Endothelial cell of umbilical vein (primary cell): ENCODE data around the gene TMEM50B. TPM values are rescaled to one million over a fixed set of nuclear protein-coding genes. Genes with fewer than 3 reads are reported as not detected.
A peak's percentile ranks its signal among the peaks of the same experiment; 100 is the strongest.

Experiments
- BruUV-seq: library from RNA; stranded (reverse); fragments of 400-500 nt; replicated peaks from 2 replicates; lab custom pipeline; 2021; lab: Mats Ljungman, UMichigan
- CTCF ChIA-PET: fragments of 300-600, 350-600 bp; sonication (Branson Sonifier 250); formaldehyde crosslinking; loops from one replicate; lab custom pipeline; 2021; ENCODE audit warnings: antibody characterized with exemption, inconsistent platforms; lab: Charles Lee
- POLR2A ChIA-PET: fragments of 300-600, 350-600 bp; sonication (Branson Sonifier 250); formaldehyde crosslinking; loops from one replicate; lab custom pipeline; 2021; ENCODE audit warnings: antibody characterized with exemption, inconsistent platforms; lab: Charles Lee
- DNase-seq: peaks from one replicate; pipeline ENCODE4 v3.0.0-alpha.2; 2011; ENCODE audit warnings: low read depth, low spot score
- FAIRE-seq: peaks from 2 replicates; lab custom pipeline; 2011; peaks lifted over from hg19 to GRCh38; lab: Jason Lieb, UNC
- H2AFZ ChIP-seq: 2 replicates; pipeline ENCODE4 v1.6.0; 2012; ENCODE audit warnings: low read depth, low read length, control low read depth, inconsistent platforms
- H3K27ac ChIP-seq: 2 replicates; pipeline ENCODE4 v1.5.1; 2011; ENCODE audit warnings: low read depth, mild to moderate bottlenecking, control low read depth, low read length, moderate library complexity; ENCODE audit not compliant: insufficient read depth
- H3K27me3 ChIP-seq, 2 experiments: 2 replicates each; pipeline versions ENCODE4 v1.6.0 to v1.6.1; 2011; ENCODE audit warnings: low read length in 2 of 2, mixed read lengths in 1 of 2; ENCODE audit not compliant: control insufficient read depth in 2 of 2, insufficient read depth in 2 of 2
- H3K36me3 ChIP-seq, 2 experiments: 2 replicates in 1 of 2; 3 replicates in 1 of 2; pipeline ENCODE4 v1.5.1; 2011; ENCODE audit warnings: low read length in 2 of 2, mild to moderate bottlenecking in 1 of 2, moderate library complexity in 1 of 2; ENCODE audit not compliant: control insufficient read depth in 2 of 2, insufficient read depth in 2 of 2; ENCODE audit errors: extremely low read depth in 1 of 2
- H3K4me1 ChIP-seq: 3 replicates; pipeline ENCODE4 v1.5.1; 2011; ENCODE audit warnings: mild to moderate bottlenecking, low read length; ENCODE audit not compliant: control insufficient read depth, insufficient read depth; ENCODE audit errors: extremely low read depth
- H3K4me2 ChIP-seq: 2 replicates; pipeline ENCODE4 v1.6.1; 2011; ENCODE audit warnings: low read length, control low read depth, mixed read lengths; ENCODE audit not compliant: insufficient read depth
- H3K4me3 ChIP-seq, 3 experiments: fragments of 200-600 bp in 1 of 3; sonication (generic), shearing (Covaris generic) in 1 of 3; replicated peaks in 1 of 3; 2 replicates each; pipeline ENCODE4 v1.5.1; 2011 to 2016; ENCODE audit warnings: control low read depth in 3 of 3, low read length in 3 of 3, mild to moderate bottlenecking in 2 of 3, inconsistent platforms in 1 of 3, low read depth in 1 of 3, moderate library complexity in 1 of 3; ENCODE audit not compliant: insufficient read depth in 1 of 3
- H3K79me2 ChIP-seq: 2 replicates; pipeline ENCODE4 v1.6.0; 2012; ENCODE audit warnings: low read length, inconsistent platforms; ENCODE audit not compliant: control insufficient read depth, insufficient read depth
- H3K9ac ChIP-seq: replicated peaks from 2 replicates; pipeline ENCODE3; 2011; ENCODE audit warnings: low read length, control low read depth; ENCODE audit not compliant: insufficient read depth; ENCODE audit errors: extremely low read depth
- H3K9me1 ChIP-seq: replicated peaks from 3 replicates; pipeline ENCODE4 v1.6.0; 2011; ENCODE audit warnings: mild to moderate bottlenecking, low read length; ENCODE audit not compliant: control insufficient read depth, insufficient read depth; ENCODE audit errors: extremely low read depth
- H3K9me3 ChIP-seq: replicated peaks from 2 replicates; pipeline ENCODE4 v1.5.1; 2012; ENCODE audit warnings: low read length, inconsistent platforms; ENCODE audit not compliant: control insufficient read depth, insufficient read depth
- H4K20me1 ChIP-seq: replicated peaks from 2 replicates; pipeline ENCODE3; 2011; ENCODE audit warnings: mild to moderate bottlenecking, low read length; ENCODE audit not compliant: control insufficient read depth, insufficient read depth; ENCODE audit errors: extremely low read depth
- EZH2 ChIP-seq: IDR thresholded peaks from 2 replicates; pipeline ENCODE4 v1.6.1; 2012; ENCODE audit warnings: borderline replicate concordance, low read depth, mild to moderate bottlenecking, moderate library complexity, low read length, inconsistent platforms; ENCODE audit not compliant: severe bottlenecking
- FOS ChIP-seq: IDR thresholded peaks from 2 replicates; pipeline ENCODE4 v1.6.1; 2011; ENCODE audit warnings: mild to moderate bottlenecking, low read length, moderate library complexity, borderline replicate concordance; ENCODE audit not compliant: insufficient read depth
- POLR2A ChIP-seq: IDR thresholded peaks from 2 replicates; pipeline ENCODE4 v1.6.1; 2012; ENCODE audit warnings: low read depth, mild to moderate bottlenecking, control low read depth, low read length
- dilution Hi-C: fragments of 300-500 bp; cut with MboI; formaldehyde crosslinking; loops from one replicate; pipeline ENCODE4 v1.15.0; 2019; ENCODE audit warnings: low sequenced_read_pairs; ENCODE audit not compliant: extremely low pct_ligation_motif_present
- intact Hi-C: fragments of 100-400 bp; cut with micrococcal nuclease; formaldehyde crosslinking; loops from one replicate; pipeline ENCODE4 v1.10.0; 2022
- polyA plus RNA-seq, 4 experiments: library from polyadenylated mRNA; depleted of rRNA in 3 of 4; stranded (reverse) in 3 of 4; unstranded in 1 of 4; fragments of >200 nt; gene quantifications; 2 replicates each; pipeline versions ENCODE4 v1.2.1 to v1.2.3, GENCODE V29; 2011 to 2012; ENCODE audit warnings: missing spikeins in 1 of 4
- total RNA-seq: library from RNA; stranded (reverse); gene quantifications from 2 replicates; pipeline ENCODE4 v1.2.3, GENCODE V29; 2021
- TF ChIP-seq, protein P1 (sequence below): IDR thresholded peaks from 2 replicates; pipeline ENCODE4 v1.6.1; 2011; ENCODE audit not compliant: insufficient read depth, insufficient read length

The TMEM50B gene
- total and polyA plus RNA-seq, 2 donors (not counting 3 experiments of a cell fraction or from before 2014, with no cell fraction given) = 25.1 to 29.3 TPM

DNA sequence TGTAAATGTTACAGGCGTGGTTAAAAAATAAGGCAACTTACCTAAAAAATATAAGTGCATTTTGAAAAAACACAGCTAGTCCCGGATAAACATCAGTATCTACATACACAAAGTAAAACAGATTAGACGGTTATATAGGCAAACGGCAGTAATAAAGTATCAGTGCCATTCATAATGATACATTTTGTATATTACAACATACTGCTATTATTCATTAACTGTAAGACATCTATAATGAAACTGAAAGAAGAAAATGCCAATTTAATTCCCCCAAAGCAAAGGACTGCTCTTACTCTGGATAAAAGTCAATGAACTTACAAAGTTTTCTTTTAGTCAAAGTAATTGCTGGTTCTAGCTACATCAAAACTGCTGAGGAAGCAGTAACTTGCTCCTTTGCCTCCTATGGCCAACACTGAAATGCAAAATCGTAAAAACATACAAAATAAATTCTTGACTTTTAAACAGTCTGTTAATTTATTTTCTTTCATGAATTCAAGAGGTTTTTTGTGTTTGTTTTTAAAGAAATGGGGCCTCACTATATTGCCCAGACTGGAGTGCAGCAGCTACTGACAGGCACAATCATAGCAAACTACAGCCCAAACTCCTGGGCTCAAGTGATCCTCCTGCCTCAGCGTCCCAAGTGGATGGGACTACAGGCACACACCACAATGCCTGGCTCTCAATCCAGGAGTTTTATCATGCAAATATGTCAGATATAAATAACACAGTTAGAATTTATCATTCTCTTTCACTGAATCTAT is 23.9 kb downstream of the TMEM50B start:
- BruUV-seq = no TSS peak

DNA sequence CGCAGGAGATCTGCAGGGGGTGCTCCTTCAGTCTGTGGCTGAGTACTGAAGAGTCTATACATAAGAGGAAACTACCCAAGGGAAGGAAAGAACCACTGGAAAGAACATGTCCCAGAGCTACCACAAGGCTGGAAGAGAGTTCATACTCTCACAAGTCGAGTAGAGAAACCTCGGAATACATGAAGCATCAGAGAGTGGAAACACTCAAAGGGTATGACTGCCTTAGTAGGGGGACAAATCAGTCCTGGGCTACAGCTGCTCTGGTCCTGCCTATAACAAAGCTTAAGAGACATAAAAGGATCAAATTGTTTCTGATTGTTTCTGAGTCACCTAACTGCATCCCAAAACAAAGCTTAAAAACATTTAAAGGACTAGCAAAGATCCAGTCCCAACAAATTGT is 27.4 kb downstream of the TMEM50B start:
- Histone ChIP-seq H3K4me2 (no peak overlapping the region), H3K9me3 (no peaks in the 10 kb centered on the region), H3K9ac (no peak overlapping the region), H2AFZ (no peak overlapping the region), H3K79me2 (no peaks in the 10 kb centered on the region), H3K4me3 (no peak overlapping the region), H3K9me1 (no peaks in the 10 kb centered on the region), H3K4me1 (no peaks in the 10 kb centered on the region), H3K36me3 (peaks cover 0 to 4% of the 10 kb centered on the region in 2 experiments), H3K27ac (no peak overlapping the region), H4K20me1 (no peaks in the 10 kb centered on the region), H3K27me3 (no peaks in the 10 kb centered on the region)
- BruUV-seq = no TSS peak
- FAIRE-seq (peak; percentile 74), DNase-seq (no peak)
- POLR2A ChIA-PET = interaction anchor here (0.6 kb wide), 1 partner anchor 9 kb away, joined by 4 read pairs; no protein-coding TSS in a partner anchor
- TF ChIP-seq EZH2 (no peak), POLR2A (no peak)
- TF ChIP-seq, protein P1, sequence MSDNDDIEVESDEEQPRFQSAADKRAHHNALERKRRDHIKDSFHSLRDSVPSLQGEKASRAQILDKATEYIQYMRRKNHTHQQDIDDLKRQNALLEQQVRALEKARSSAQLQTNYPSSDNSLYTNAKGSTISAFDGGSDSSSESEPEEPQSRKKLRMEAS = no peak
- dilution Hi-C loops (no loop called here), intact Hi-C loops (no loop called here)
- CTCF ChIA-PET = interaction anchor here (0.9 to 1.6 kb wide), 5 partner anchors 28 to 512 kb away, joined by 3 to 8 read pairs (median 5); partner anchors contain the start of gene TMEM50B

More for the DNA sequence above, 23.9 kb downstream of the TMEM50B start:
- H3K36me3 ChIP-seq = peaks cover 2 to 4% of the 10 kb centered on the region in 2 experiments
- intact Hi-C loops (no loop called here), dilution Hi-C loops (no loop called here)
- H3K9me3 ChIP-seq = no peaks in the 10 kb centered on the region
- no peak overlapping the region for H3K4me3 ChIP-seq
- H3K9ac ChIP-seq = no peak overlapping the region
- FAIRE-seq (no peak), DNase-seq (no peak)
- no peaks in the 10 kb centered on the region for H4K20me1 ChIP-seq
- CTCF ChIA-PET = interaction anchor here (1.0 to 3.0 kb wide), 4 partner anchors 11 to 256 kb away, joined by 3 to 12 read pairs (median 4); partner anchors contain the start of gene TMEM50B
- no peak overlapping the region for H3K27ac ChIP-seq
- H3K9me1 ChIP-seq = no peaks in the 10 kb centered on the region
- H3K79me2 ChIP-seq = no peaks in the 10 kb centered on the region
- POLR2A ChIA-PET = no interaction called here
- no peaks in the 10 kb centered on the region for H3K27me3 ChIP-seq
- H2AFZ ChIP-seq = no peak overlapping the region
- no peak for TF ChIP-seq FOS
- no peaks in the 10 kb centered on the region for H3K4me1 ChIP-seq
- no peak overlapping the region for H3K4me2 ChIP-seq
